Limb (tissue), 2 donors: ENCODE results near the gene KLHDC10.
"Not testable (repeated sequence)": the region's sequence is repeated elsewhere in the genome, so short reads cannot be mapped to it uniquely, and the experiment has no call there.

Experiments
- DNase-seq, 2 donors: peaks; one replicate each; pipeline ENCODE4 v3.0.0-alpha.2; 2016; ENCODE audit errors: extremely low spot score in 2 of 2

Gene KLHDC10

DNA sequence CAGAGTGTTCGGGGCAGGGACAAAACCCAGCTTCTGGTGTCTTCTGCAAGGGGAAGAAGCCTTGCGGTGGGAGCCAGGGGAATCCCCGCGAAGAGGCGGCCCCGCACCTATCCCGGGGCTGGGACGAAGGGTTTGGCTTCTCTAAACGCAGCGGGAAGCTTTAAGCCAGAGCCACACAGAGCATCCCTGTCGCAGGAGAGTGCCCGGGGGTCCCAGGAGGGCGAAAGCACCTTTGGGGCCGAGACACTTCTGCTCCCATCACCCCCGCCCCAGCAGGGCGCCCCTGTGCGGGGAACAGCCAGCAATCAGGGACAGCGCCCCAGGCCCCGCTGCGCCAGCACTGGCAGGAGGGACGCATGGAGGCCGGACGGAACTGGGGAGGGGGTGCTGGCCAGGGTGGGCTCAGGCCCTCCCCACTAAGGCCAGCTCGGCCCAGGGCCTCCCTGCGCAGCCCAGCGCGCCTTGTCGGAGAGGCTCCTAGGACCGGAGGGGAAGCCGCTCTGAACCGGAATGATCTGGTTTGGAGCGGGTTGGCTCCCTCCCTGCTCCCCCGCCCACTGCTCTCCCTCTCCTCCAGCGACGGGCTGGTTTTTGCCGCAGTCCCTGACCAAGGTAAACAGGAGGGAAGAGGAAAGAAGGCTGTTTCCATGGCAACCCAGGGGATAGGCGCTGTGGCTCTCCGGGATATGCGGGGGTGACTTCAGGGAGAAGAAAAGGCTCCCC lies 71.0 kb downstream of the KLHDC10 start:
- DNase-seq = peak; percentile 92 to 93

DNA sequence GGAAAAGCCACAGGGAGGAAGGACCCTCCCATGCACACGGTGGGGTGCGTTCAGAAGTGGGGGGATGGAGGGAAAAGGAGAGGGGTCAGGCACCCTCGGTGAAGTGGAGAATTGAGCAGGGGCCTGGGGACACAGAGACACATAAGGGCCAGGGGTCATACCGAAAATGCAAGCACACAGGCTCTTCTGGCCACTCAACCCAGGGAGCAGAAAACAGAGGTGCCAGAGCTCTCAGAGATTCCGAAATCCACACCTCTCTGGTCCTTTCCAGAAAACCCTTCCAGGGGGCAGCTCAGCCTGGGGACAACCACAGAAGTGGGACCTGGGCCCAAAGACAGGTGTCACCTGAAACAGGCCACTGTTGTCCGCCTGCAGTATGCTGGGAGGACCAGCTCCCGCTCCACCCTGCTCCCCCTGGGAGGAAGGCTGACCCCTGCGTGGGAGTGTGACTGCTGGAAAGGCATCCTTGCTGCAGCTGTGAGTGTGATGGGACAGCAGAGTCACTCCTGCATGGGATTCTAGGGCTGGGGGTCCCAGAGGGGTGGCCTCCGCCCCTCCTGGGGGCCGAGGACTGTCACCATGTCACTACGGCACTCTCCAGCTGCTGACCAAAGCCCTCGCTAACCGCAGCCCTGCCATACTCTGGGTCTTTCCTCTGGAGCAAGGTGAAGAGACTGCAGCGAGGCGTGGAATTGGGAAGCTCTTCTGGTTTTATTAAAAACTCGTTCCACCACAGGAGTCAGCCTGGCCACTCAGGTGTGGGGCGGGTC lies 71.7 kb downstream of the KLHDC10 start:
- DNase-seq = no peak

GRCh38 chr7:130142654-130143333 lies 72.5 kb downstream of the KLHDC10 start:
- DNase-seq = no peak

- no peak for DNase-seq
Measured at GRCh38 chr7:130143334-130143732, 73.0 kb downstream of the KLHDC10 start.

- no peak for DNase-seq
Measured at GRCh38 chr7:130143986-130144311, 73.6 kb downstream of the KLHDC10 start.

DNA sequence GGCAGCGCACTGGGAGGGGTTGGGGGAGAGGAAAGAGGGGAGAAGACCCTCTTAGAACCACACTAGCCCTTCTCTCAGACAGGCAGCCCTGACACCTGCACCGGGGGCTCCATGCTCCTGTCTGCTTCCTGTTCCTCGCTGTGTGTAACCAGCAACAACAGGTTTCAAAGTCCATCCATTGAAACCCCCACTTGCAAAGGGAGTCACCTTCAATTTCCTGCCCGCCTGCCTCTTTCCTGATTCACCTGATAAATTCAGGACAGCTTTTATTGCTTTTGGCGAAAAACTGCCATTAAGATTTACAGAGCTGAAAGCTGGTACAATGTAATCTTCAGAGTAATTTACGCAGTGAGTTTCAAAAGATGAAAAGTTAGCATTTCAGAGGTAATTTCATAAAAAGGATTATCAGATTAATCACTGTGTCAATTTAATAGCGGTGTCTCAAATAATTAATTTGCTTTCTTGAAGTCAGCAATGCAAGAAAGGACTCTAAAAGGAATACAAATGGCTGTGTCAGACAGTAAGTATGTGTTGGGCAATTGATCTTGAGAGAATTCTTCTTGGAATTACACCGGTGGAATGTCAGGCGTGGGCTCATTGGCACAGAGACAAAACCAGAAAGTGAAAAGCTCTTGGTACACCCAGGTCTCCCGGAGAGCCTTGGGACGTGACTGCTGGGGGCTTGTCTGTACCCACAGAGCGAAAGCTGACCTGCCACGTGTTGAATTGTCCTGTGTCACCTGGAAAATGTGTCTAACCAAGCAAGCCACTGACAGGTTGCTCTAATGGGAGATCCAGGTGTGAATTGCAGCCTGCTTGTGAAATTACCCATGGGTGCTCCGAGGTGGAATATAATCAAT lies 74.2 kb downstream of the KLHDC10 start:
- DNase-seq = no peak

- DNase-seq = no peak
Measured at GRCh38 chr7:130145424-130146100, 75.2 kb downstream of the KLHDC10 start.

GRCh38 chr7:130146142-130146541 lies 75.8 kb downstream of the KLHDC10 start:
- not testable (repeated sequence) for DNase-seq

GRCh38 chr7:130146693-130147405 lies 76.5 kb downstream of the KLHDC10 start:
- no peak for DNase-seq

DNA sequence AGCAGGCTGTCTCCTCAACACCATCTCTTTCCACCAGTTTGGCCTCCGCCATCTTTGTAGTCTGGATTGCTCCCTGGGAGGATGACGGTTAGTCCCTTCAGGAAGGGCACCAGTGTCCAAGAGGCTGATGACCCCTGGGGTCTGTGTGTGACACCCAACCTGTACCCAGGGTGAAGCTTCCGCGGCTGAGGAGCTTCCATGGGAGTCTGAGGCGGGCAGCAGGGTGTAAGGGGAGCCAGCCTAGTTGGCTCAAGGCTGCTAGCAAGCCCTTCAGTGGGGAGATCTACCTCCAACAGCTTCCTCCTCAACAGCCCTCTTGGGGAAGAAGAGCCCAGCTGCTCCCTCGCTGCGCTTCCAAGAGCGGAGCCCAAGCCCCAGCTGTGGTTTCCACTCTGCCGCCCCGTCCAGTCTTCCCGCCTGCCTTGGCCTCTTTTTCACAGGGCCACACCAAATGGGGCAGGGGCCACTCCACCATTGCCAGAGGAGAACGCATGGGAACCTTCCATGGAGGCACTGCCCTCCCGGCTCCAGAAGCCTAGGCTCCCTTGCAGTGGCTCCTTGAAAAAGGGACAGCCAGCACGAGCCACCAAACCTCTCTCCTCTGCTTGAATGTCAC lies 77.5 kb downstream of the KLHDC10 start:
- no peak for DNase-seq

- DNase-seq = no peak
Measured at GRCh38 chr7:130148561-130148960, 78.2 kb downstream of the KLHDC10 start.

- DNase-seq = no peak
Measured at GRCh38 chr7:130149281-130150139, 79.2 kb downstream of the KLHDC10 start.

GRCh38 chr7:130150587-130150986 lies 80.3 kb downstream of the KLHDC10 start:
- DNase-seq = no peak

- no peak for DNase-seq
Measured at GRCh38 chr7:130151591-130152492, 81.5 kb downstream of the KLHDC10 start.

DNA sequence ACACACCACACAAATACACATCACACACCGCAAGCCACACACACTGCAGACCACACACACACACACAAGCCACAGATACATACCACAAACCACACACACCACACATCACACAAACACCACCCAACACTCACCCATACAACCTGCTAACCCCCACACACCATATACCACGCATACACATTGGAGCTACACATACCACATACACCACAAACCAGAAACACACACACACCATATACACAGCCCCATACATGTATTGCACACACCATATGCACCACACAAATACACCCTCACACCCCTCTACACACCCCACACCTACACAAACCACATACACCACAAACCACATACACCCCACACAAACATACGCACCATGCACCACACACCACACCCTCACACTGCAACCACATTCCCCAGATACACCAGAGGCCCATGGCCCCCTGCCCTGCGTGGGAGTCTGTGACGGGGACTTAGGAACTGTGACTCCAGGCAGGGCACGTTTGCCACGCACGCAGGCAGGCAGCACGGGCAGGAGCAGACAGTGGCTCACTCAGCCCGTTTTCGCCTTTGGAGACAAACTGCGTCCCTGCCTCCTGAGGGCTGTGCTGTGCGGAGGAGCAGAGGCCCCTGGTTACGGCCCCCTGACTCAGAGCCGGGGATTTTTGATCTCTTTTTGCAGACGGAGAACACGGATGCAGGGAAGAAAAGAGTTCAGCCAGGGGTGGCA lies 82.3 kb downstream of the KLHDC10 start:
- DNase-seq = peak; percentile 44 to 68

GRCh38 chr7:130153211-130153908 lies 83.0 kb downstream of the KLHDC10 start:
- no peak for DNase-seq

- DNase-seq = no peak
Measured at GRCh38 chr7:130154131-130154500, 83.8 kb downstream of the KLHDC10 start.
